HepG2 (cell line): ENCODE results near the gene SGK1. TPM values are rescaled to one million over a fixed set of nuclear protein-coding genes. Genes with fewer than 3 reads are reported as not detected.

ENCODE experiments used
- CENPT ChIP-seq: sonication (generic); formaldehyde crosslinking; IDR thresholded peaks from 2 replicates; pipeline ENCODE4 v1.8.0; 2022; ENCODE audit warnings: low read depth, mild to moderate bottlenecking, moderate library complexity, missing genetic modification reagents
- DPF2 ChIP-seq: sonication (generic); formaldehyde crosslinking; IDR thresholded peaks from 2 replicates; pipeline ENCODE4 v1.4.0; 2020; ENCODE audit warnings: mild to moderate bottlenecking, low read depth, missing genetic modification reagents, borderline replicate concordance
- GTF3A ChIP-seq: sonication (generic); formaldehyde crosslinking; conservative IDR thresholded peaks from 2 replicates; pipeline ENCODE4 v1.4.0; 2020; ENCODE audit warnings: mild to moderate bottlenecking, missing genetic modification reagents
- HMG20B ChIP-seq: conservative IDR thresholded peaks from 2 replicates; pipeline ENCODE4 v1.6.1; 2016; ENCODE audit warnings: missing genetic modification reagents, missing compliant biosample characterization
- HOXA3 ChIP-seq: sonication (generic); formaldehyde crosslinking; IDR thresholded peaks from 2 replicates; pipeline ENCODE4 v1.5.0; 2020; ENCODE audit warnings: missing genetic modification reagents
- SIX1 ChIP-seq: sonication (generic); formaldehyde crosslinking; IDR thresholded peaks from 2 replicates; pipeline ENCODE4 v1.4.0; 2020; ENCODE audit warnings: missing genetic modification reagents, borderline replicate concordance
- SKI ChIP-seq: fragments of 450-650 bp; IDR thresholded peaks from one replicate; pipeline ENCODE4 v1.6.1; 2018; ENCODE audit warnings: mild to moderate bottlenecking; ENCODE audit not compliant: partially characterized antibody
- TCF7L2 ChIP-seq: IDR thresholded peaks from 2 replicates; pipeline ENCODE4 v1.6.1; 2011; ENCODE audit warnings: mild to moderate bottlenecking, low read depth, low read length, moderate library complexity
- ZBTB1 ChIP-seq: sonication (generic); formaldehyde crosslinking; IDR thresholded peaks from 2 replicates; pipeline ENCODE4 v1.4.0; 2020; ENCODE audit warnings: missing genetic modification reagents, borderline replicate concordance
- ZNF160 ChIP-seq: sonication (generic); formaldehyde crosslinking; IDR thresholded peaks from 2 replicates; pipeline ENCODE4 v1.8.0; 2022; ENCODE audit warnings: mild to moderate bottlenecking, inconsistent platforms, missing genetic modification reagents
- ZNF609 ChIP-seq: sonication (generic); formaldehyde crosslinking; IDR thresholded peaks from 2 replicates; pipeline ENCODE4 v1.4.0; 2020; ENCODE audit warnings: mild to moderate bottlenecking, missing genetic modification reagents, borderline replicate concordance
- ZNF709 ChIP-seq: sonication (generic); formaldehyde crosslinking; IDR thresholded peaks from 2 replicates; pipeline ENCODE4 v1.5.0; 2020; ENCODE audit warnings: mild to moderate bottlenecking, missing genetic modification reagents
- ZSCAN29 ChIP-seq: sonication (generic); formaldehyde crosslinking; conservative IDR thresholded peaks from 2 replicates; pipeline ENCODE4 v1.4.0; 2020; ENCODE audit warnings: mild to moderate bottlenecking, missing genetic modification reagents
- polyA plus RNA-seq, 8 experiments: library from polyadenylated mRNA; depleted of rRNA in 3 of 8; stranded (reverse) in 7 of 8; unstranded in 1 of 8; fragments of >200 nt; fragmentation: Illumina TruSeq in 4 of 8; extraction: Trizol in 4 of 8; gene quantifications; 2 replicates each; pipeline versions ENCODE4 v1.2.1 to v1.2.3, GENCODE V29; 2011 to 2016; ENCODE audit warnings: low read depth in 4 of 8, missing spikeins in 1 of 8, mixed read lengths in 1 of 8; ENCODE audit not compliant: insufficient read depth in 1 of 8
- total RNA-seq, 5 experiments: library from RNA; depleted of rRNA; stranded (reverse); fragments of >200 nt; fragmentation: Illumina TruSeq; extraction: Trizol; gene quantifications; 2 replicates each; pipeline ENCODE4 v1.2.3, GENCODE V29; 2016; ENCODE audit warnings: low read depth in 1 of 5
- TF ChIP-seq, protein P1 (sequence below): sonication (generic); formaldehyde crosslinking; IDR thresholded peaks from 2 replicates; pipeline ENCODE4 v1.4.0; 2020; ENCODE audit warnings: missing genetic modification reagents
- TF ChIP-seq, protein P2 (sequence below): sonication (generic); formaldehyde crosslinking; IDR thresholded peaks from 2 replicates; pipeline ENCODE4 v1.4.0; 2020; ENCODE audit warnings: mild to moderate bottlenecking, missing genetic modification reagents

Gene SGK1
- total and polyA plus RNA-seq, 2 of the 13 experiments (the other 11 are each of a cell fraction or from before 2014, with no cell fraction given), result 56.1 to 56.2 TPM

DNA sequence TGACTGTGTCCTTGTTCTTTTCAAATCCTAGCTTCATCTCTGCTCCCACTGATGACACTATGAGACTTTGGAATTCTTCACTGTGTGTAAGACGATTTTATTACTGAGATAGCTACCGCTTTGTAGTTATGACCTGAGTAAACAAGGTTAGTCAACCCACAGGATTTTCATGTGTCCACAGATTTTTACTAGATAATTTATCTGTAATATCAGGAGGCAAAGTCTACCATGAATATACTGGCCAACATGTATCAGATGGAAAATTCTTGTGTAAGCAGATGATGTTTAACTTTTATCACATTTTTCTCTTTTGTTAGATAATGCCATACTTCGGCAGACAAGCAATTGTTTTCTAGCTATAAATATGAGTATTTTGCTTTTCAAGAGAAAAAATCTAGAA, 119.8 kb downstream of the SGK1 start (continued):
- TF ChIP-seq, protein P1, sequence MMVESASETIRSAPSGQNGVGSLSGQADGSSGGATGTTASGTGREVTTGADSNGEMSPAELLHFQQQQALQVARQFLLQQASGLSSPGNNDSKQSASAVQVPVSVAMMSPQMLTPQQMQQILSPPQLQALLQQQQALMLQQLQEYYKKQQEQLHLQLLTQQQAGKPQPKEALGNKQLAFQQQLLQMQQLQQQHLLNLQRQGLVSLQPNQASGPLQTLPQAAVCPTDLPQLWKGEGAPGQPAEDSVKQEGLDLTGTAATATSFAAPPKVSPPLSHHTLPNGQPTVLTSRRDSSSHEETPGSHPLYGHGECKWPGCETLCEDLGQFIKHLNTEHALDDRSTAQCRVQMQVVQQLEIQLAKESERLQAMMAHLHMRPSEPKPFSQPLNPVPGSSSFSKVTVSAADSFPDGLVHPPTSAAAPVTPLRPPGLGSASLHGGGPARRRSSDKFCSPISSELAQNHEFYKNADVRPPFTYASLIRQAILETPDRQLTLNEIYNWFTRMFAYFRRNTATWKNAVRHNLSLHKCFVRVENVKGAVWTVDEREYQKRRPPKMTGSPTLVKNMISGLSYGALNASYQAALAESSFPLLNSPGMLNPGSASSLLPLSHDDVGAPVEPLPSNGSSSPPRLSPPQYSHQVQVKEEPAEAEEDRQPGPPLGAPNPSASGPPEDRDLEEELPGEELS, result peak; percentile 97
- TF ChIP-seq HOXA3 (CRISPR knock-in tag) (0 out of 2 replicates have a peak, but pooled peaks have one; percentile 32), ZSCAN29 (peak; percentile 82; the same call in 1 of the 2 replicates), CENPT (CRISPR knock-in tag) (no peak), SIX1 (peak; percentile 96), SKI (peak; percentile 82), ZNF160 (CRISPR knock-in tag) (no peak), ZNF709 (CRISPR knock-in tag) (no peak), DPF2 (CRISPR knock-in tag) (peak; percentile 95; the same call in 1 of the 2 replicates), HMG20B (peak; percentile 95), GTF3A (no peak), TCF7L2 (peak; percentile 97), ZNF609 (CRISPR knock-in tag) (peak; percentile 96), ZBTB1 (CRISPR knock-in tag) (no peak)
- TF ChIP-seq, protein P2, sequence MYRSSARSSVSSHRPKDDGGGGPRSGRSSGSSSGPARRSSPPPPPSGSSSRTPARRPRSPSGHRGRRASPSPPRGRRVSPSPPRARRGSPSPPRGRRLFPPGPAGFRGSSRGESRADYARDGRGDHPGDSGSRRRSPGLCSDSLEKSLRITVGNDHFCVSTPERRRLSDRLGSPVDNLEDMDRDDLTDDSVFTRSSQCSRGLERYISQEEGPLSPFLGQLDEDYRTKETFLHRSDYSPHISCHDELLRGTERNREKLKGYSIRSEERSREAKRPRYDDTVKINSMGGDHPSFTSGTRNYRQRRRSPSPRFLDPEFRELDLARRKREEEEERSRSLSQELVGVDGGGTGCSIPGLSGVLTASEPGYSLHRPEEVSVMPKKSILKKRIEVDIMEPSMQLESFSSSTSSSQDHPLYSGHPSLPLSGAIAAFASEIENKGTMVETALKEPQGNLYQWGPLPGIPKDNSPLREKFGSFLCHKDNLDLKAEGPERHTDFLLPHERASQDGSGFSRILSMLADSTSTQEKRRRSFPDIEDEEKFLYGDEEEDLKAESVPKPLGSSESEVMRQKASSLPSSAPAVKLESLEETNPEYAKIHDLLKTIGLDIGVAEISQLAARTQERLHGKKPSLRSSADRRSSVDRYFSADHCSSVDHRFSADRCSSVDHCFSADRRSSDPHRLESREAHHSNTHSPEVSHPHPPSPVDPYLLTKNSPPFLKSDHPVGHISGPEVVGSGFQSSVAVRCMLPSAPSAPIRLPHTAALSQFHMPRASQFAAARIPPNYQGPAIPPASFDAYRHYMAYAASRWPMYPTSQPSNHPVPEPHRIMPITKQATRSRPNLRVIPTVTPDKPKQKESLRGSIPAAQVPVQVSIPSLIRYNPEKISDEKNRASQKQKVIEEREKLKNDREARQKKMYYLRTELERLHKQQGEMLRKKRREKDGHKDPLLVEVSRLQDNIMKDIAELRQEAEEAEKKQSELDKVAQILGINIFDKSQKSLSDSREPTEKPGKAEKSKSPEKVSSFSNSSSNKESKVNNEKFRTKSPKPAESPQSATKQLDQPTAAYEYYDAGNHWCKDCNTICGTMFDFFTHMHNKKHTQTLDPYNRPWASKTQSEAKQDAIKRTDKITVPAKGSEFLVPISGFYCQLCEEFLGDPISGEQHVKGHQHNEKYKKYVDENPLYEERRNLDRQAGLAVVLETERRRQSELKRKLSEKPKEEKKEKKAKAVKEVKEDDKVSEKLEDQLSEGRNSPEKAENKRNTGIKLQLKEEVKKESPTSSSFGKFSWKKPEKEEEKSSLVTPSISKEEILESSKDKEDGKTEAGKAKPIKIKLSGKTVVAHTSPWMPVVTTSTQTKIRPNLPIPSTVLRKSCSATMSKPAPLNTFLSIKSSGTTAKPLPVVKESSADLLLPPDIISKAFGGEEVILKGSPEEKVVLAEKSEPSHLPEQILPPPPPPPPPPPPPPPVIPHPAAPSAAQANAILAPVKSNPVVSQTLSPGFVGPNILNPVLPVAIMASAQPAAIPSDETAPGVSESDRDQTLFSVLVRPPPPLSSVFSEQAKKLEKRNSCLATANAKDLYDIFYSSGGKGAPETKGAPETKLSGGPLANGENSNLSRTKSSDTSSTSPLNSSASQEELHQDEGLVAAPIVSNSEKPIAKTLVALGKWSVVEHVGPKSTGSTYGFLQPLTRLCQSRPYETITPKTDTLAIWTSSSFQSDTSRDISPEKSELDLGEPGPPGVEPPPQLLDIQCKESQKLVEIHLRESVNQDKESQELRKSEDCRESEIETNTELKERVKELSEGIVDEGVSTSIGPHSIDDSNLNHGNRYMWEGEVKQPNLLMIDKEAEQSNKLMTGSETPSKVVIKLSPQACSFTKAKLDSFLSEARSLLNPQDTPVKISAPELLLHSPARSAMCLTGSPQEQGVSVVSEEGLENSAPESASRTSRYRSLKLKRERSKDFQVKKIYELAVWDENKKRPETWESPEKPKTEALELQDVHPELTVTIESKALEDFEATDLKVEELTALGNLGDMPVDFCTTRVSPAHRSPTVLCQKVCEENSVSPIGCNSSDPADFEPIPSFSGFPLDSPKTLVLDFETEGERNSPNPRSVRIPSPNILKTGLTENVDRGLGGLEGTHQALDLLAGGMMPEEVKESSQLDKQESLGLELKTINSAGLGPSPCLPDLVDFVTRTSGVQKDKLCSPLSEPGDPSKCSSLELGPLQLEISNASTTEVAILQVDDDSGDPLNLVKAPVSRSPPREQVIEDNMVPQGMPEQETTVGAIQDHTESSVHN (CRISPR knock-in tag), result no peak
